Measurements from ENCODE around the gene AFG1L.

AFG1L gene

GRCh38 chr6:108453601-108454185, 158.8 kb downstream of the AFG1L start:
- DNase-seq (ENCODE audit: low spot score), result no peak

- no peak for DNase-seq (ENCODE audit: low spot score)
These were observed 159.5 kb downstream of the AFG1L start for GRCh38 chr6:108454356-108454755.

- no peak for DNase-seq (ENCODE audit: low spot score)
These were observed 160.8 kb downstream of the AFG1L start for GRCh38 chr6:108455688-108456087.

GRCh38 chr6:108463784-108464183, 168.9 kb downstream of the AFG1L start:
- DNase-seq (ENCODE audit: low spot score), result no peak

- no peak for DNase-seq (ENCODE audit: low spot score)
These were observed 169.7 kb downstream of the AFG1L start for GRCh38 chr6:108464418-108465097.

GRCh38 chr6:108465098-108465495, 170.2 kb downstream of the AFG1L start:
- no peak for DNase-seq (ENCODE audit: low spot score)

GRCh38 chr6:108468346-108468745, 173.5 kb downstream of the AFG1L start:
- DNase-seq (ENCODE audit: low spot score), result no peak

- no peak for DNase-seq (ENCODE audit: low spot score)
These were observed 174.5 kb downstream of the AFG1L start for GRCh38 chr6:108469316-108469715.

GRCh38 chr6:108473197-108473596, 178.3 kb downstream of the AFG1L start:
- DNase-seq (ENCODE audit: low spot score), result no peak

- DNase-seq (ENCODE audit: low spot score), result no peak
These were observed 181.5 kb downstream of the AFG1L start for GRCh38 chr6:108476376-108476775.

GRCh38 chr6:108476847-108477430, 182.1 kb downstream of the AFG1L start:
- no peak for DNase-seq (ENCODE audit: low spot score)

GRCh38 chr6:108482559-108482958, 187.7 kb downstream of the AFG1L start:
- no peak for DNase-seq (ENCODE audit: low spot score)

GRCh38 chr6:108484016-108484415, 189.2 kb downstream of the AFG1L start:
- DNase-seq (ENCODE audit: low spot score), result no peak

- DNase-seq (ENCODE audit: low spot score), result no peak
These were observed 194.8 kb downstream of the AFG1L start for GRCh38 chr6:108489699-108490098.

- no peak for DNase-seq (ENCODE audit: low spot score)
These were observed 197.4 kb downstream of the AFG1L start for GRCh38 chr6:108492131-108492766.

GRCh38 chr6:108494434-108494833, 199.6 kb downstream of the AFG1L start:
- no peak for DNase-seq (ENCODE audit: low spot score)

GRCh38 chr6:108497883-108498282, 203.0 kb downstream of the AFG1L start:
- peak; percentile 61 for DNase-seq (ENCODE audit: low spot score)

- DNase-seq (ENCODE audit: low spot score), result no peak
These were observed 206.7 kb downstream of the AFG1L start for GRCh38 chr6:108501559-108501958.

- DNase-seq (ENCODE audit: low spot score), result no peak
These were observed 208.0 kb downstream of the AFG1L start for GRCh38 chr6:108502832-108503231.

GRCh38 chr6:108507316-108507715, 212.5 kb downstream of the AFG1L start:
- no peak for DNase-seq (ENCODE audit: low spot score)

GRCh38 chr6:108510461-108511319, 215.8 kb downstream of the AFG1L start:
- DNase-seq (ENCODE audit: low spot score), result no peak

Data from ecto neural progenitor cell (in vitro differentiated cells).